ENCODE results near the gene PTPRZ1. TPM values are rescaled to one million over a fixed set of nuclear protein-coding genes. Genes with fewer than 3 reads are reported as not detected.

PTPRZ1 gene
- total RNA-seq, 1 donor from 2014 or later = 8.1 TPM

DNA sequence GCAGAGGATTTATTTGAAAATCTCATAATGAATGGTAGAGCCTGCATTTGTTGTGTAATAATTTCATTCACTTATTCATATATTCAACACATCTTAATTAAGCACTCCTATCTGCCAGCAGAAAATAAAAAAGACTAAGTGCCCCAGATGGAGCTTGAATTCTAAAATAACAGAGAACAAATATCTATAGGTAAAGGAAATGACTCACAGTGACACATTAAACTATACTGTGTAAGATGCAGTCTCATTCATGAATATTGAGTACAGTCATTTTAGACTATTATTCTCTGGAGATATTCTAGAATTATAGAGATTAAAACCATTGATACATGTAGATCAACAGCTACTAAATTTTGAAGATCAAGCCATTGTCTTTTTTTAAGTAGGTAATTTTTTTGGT lies 72.1 kb downstream of the PTPRZ1 start:
- TF ChIP-seq POLR2A (IDR thresholded peaks at IDR 0.05) = no peak
- no peak for TF ChIP-seq POLR2AphosphoS5 (IDR thresholded peaks at IDR 0.05; ENCODE audit: insufficient read depth in 1 of 2, low read depth in 1 of 2)
- TF ChIP-seq, protein P1, sequence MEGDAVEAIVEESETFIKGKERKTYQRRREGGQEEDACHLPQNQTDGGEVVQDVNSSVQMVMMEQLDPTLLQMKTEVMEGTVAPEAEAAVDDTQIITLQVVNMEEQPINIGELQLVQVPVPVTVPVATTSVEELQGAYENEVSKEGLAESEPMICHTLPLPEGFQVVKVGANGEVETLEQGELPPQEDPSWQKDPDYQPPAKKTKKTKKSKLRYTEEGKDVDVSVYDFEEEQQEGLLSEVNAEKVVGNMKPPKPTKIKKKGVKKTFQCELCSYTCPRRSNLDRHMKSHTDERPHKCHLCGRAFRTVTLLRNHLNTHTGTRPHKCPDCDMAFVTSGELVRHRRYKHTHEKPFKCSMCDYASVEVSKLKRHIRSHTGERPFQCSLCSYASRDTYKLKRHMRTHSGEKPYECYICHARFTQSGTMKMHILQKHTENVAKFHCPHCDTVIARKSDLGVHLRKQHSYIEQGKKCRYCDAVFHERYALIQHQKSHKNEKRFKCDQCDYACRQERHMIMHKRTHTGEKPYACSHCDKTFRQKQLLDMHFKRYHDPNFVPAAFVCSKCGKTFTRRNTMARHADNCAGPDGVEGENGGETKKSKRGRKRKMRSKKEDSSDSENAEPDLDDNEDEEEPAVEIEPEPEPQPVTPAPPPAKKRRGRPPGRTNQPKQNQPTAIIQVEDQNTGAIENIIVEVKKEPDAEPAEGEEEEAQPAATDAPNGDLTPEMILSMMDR (IDR thresholded peaks at IDR 0.05) = no peak
- no peak overlapping the region for H3K4me3 ChIP-seq
- intact Hi-C loops (cut with DNase I) = no loop called here
- H3K4me1 ChIP-seq = no peaks in the 10 kb centered on the region
- no peak overlapping the region for H3K27ac ChIP-seq
- H3K9me3 ChIP-seq = no peaks in the 10 kb centered on the region
- no peak for DNase-seq (ENCODE audit: extremely low spot score in 2 of 2)
- no peaks in the 10 kb centered on the region for H3K36me3 ChIP-seq
- no peaks in the 10 kb centered on the region for H3K27me3 ChIP-seq

DNA sequence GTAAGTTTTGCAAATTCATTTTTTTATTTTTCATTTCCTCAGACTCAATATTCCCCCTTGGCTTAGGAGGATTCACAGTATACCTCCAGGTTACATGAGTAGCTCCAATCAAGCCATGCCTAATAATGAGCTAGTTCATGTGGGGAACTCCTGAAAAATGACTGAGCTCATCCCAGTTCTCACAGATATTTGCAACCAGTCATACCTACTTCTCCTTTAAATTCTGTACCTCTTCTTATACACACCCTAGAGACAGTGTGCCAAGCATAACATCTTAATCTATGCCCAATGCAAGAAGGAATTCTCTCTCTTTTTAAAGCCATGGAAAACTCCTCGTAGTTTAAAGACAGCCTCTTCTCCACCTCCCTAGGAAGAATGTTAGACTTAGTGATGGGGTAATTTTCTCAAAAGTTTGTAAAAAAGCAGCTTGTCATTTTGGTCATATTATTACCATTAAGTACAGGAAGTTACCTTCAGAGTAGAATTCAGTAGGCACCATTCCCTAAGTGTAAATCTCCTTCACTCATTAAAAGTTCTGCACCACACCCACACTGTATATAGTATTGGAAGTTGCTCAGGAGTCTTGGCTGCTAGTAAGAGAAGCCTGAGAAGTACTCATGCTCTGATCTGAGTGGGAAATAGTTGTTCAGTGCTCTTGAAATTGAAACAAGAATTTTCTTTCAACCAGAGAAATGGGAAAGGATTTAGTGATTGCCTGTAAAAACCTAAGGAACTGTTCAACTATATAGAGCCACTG lies 72.7 kb downstream of the PTPRZ1 start:
- Histone ChIP-seq H3K4me1 (no peaks in the 10 kb centered on the region), H3K9me3 (no peaks in the 10 kb centered on the region), H3K4me3 (no peak overlapping the region), H3K27me3 (no peaks in the 10 kb centered on the region), H3K27ac (no peak overlapping the region), H3K36me3 (no peaks in the 10 kb centered on the region)
- TF ChIP-seq, protein P1 (IDR thresholded peaks at IDR 0.05) = no peak
- TF ChIP-seq POLR2A (IDR thresholded peaks at IDR 0.05) (no peak), POLR2AphosphoS5 (IDR thresholded peaks at IDR 0.05; ENCODE audit: insufficient read depth in 1 of 2, low read depth in 1 of 2) (no peak)
- intact Hi-C loops (cut with DNase I) = no loop called here
- DNase-seq (ENCODE audit: extremely low spot score in 2 of 2) = no peak

DNA sequence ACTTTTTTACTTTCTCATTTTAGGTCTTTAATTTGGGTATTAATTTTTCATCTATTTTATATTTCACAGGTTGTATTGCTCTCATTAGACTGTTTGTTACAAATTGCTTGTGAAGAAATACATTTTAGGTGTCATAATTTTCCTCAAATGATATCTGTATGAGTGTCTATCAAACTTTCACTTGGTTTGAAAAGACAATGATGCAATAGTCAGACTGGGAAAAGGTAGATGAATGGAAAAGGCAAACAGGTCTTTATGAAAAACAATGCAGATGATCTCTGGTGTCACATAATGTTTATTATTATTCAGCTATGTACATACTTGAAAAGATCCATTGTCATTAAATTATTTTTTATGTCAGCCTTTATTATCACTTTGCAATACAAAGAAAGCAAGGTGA lies 80.2 kb downstream of the PTPRZ1 start:
- no peak overlapping the region for H3K4me3 ChIP-seq
- H3K36me3 ChIP-seq = no peaks in the 10 kb centered on the region
- no peaks in the 10 kb centered on the region for H3K4me1 ChIP-seq
- intact Hi-C loops (cut with DNase I) = no loop called here
- no peaks in the 10 kb centered on the region for H3K9me3 ChIP-seq
- TF ChIP-seq, protein P1 (IDR thresholded peaks at IDR 0.05) = no peak
- TF ChIP-seq POLR2A (IDR thresholded peaks at IDR 0.05) (no peak), POLR2AphosphoS5 (IDR thresholded peaks at IDR 0.05; ENCODE audit: insufficient read depth in 1 of 2, low read depth in 1 of 2) (no peak)
- no peak for DNase-seq (ENCODE audit: extremely low spot score in 2 of 2)
- H3K27me3 ChIP-seq = no peaks in the 10 kb centered on the region
- no peak overlapping the region for H3K27ac ChIP-seq

DNA sequence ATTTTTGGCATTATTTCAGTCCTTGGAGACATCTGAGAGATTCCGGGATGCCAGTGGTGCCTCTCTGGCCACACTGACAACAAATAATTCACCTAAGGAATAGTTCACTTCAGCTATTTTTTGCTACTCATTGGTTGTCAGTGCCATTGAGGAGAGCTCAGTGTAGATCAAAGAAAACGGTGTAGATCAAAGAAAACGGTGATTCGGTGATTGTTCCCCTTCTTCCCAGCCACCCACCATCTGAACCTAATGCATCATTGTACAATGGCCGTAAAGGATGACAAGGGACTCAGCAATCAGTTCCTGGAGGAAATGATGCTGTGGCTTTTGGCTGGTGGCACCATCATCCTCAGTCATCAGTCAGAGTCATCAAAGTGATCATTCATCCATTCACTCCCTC lies 80.6 kb downstream of the PTPRZ1 start:
- H3K9me3 ChIP-seq = no peaks in the 10 kb centered on the region
- TF ChIP-seq POLR2A (IDR thresholded peaks at IDR 0.05) (no peak), POLR2AphosphoS5 (IDR thresholded peaks at IDR 0.05; ENCODE audit: insufficient read depth in 1 of 2, low read depth in 1 of 2) (no peak)
- TF ChIP-seq, protein P1 (IDR thresholded peaks at IDR 0.05) = no peak
- H3K27ac ChIP-seq = no peak overlapping the region
- no peaks in the 10 kb centered on the region for H3K4me1 ChIP-seq
- H3K36me3 ChIP-seq = no peaks in the 10 kb centered on the region
- no peak for DNase-seq (ENCODE audit: extremely low spot score in 2 of 2)
- intact Hi-C loops (cut with DNase I) = no loop called here
- H3K4me3 ChIP-seq = no peak overlapping the region
- no peaks in the 10 kb centered on the region for H3K27me3 ChIP-seq

DNA sequence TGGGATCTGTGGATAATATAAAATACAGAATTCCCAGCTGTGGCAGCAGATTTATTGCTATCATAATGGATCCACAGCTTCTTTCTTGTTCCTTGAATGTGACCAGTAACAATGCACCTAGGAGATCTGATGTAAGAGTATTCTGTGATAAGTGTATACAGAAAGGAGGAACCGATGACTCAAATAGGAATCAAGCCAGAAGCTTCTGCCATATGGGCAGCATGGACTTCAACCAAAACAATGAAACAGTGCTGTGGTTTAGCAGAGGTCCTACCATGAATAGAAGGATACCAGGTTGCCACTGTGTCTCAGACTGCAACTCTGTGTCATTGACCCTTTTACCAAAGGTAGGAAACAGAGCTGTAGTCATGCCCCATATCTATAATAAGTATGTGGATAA lies 81.8 kb downstream of the PTPRZ1 start:
- Histone ChIP-seq H3K27ac (no peak overlapping the region), H3K4me1 (no peaks in the 10 kb centered on the region), H3K27me3 (no peaks in the 10 kb centered on the region), H3K4me3 (no peak overlapping the region), H3K9me3 (no peaks in the 10 kb centered on the region), H3K36me3 (no peaks in the 10 kb centered on the region)
- intact Hi-C loops (cut with DNase I) = no loop called here
- no peak for DNase-seq (ENCODE audit: extremely low spot score in 2 of 2)
- TF ChIP-seq, protein P1 (IDR thresholded peaks at IDR 0.05) = no peak
- no peak for TF ChIP-seq POLR2A (IDR thresholded peaks at IDR 0.05)
- TF ChIP-seq POLR2AphosphoS5 (IDR thresholded peaks at IDR 0.05; ENCODE audit: insufficient read depth in 1 of 2, low read depth in 1 of 2) = no peak

All from vagina (tissue), 2 donors.